Measurements from ENCODE around the gene SFMBT2. TPM values are rescaled to one million over a fixed set of nuclear protein-coding genes. Genes with fewer than 3 reads are reported as not detected.

SFMBT2 gene
- total RNA-seq, 4 donors from 2014 or later = 1.2 to 5.5 (median 3.2) TPM

DNA sequence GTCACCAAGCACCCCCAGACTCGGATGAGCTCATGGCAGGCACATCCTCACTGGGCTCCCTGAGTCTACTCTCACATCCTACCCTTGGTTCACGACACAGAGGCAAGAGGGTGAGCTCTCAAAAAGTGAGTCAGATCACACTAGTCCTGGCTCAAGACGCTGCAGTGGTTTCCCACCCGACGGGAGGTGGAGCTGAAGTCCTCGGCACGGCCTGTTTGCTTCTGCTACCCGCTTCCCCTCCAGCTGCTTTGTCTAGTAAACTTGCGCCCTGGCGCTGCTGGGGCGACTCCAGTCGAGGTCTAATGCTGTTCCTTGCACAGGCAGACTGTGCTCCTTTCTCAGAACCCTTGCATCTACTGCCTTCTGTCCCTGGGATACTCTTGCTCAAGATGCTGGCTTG, 13.5 kb upstream of the SFMBT2 start:
- DNase-seq (ENCODE audit: low spot score in 2 of 2) = no peak
- WGBS = 70% methylated on average over 12 of the region's 12 CpGs
- TF ChIP-seq EP300 (IDR thresholded peaks at IDR 0.05) (no peak), POLR2A (IDR thresholded peaks at IDR 0.05) (no peak), POLR2AphosphoS5 (IDR thresholded peaks at IDR 0.05) (no peak)
- TF ChIP-seq, protein P1, sequence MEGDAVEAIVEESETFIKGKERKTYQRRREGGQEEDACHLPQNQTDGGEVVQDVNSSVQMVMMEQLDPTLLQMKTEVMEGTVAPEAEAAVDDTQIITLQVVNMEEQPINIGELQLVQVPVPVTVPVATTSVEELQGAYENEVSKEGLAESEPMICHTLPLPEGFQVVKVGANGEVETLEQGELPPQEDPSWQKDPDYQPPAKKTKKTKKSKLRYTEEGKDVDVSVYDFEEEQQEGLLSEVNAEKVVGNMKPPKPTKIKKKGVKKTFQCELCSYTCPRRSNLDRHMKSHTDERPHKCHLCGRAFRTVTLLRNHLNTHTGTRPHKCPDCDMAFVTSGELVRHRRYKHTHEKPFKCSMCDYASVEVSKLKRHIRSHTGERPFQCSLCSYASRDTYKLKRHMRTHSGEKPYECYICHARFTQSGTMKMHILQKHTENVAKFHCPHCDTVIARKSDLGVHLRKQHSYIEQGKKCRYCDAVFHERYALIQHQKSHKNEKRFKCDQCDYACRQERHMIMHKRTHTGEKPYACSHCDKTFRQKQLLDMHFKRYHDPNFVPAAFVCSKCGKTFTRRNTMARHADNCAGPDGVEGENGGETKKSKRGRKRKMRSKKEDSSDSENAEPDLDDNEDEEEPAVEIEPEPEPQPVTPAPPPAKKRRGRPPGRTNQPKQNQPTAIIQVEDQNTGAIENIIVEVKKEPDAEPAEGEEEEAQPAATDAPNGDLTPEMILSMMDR (IDR thresholded peaks at IDR 0.05) = no peak
- H3K27me3 ChIP-seq = peaks cover 10% of the 10 kb centered on the region
- H3K36me3 ChIP-seq = no peaks in the 10 kb centered on the region
- no peaks in the 10 kb centered on the region for H3K9me3 ChIP-seq
- H3K27ac ChIP-seq = no peak overlapping the region
- H3K4me1 ChIP-seq = no peaks in the 10 kb centered on the region
- no peak overlapping the region for H3K4me3 ChIP-seq

DNA sequence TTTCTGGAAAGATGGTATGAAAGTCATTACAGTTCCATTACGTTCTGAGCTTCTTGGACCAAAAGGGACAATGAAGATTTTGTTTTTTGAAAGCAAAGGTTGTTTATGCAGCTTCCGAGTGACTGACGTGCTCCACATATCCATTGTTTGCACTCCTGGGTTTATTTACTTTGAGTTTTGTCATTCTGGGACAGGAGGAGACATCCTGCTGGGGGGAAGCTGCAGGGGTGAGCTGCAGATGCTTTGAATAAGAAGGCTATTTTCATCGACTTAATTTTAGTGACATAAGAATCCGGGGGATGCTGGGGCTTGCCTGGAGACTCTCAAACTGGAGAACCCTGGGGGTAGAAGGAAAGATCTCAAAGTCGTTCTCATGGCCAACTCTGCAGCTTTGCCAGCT, 12.7 kb upstream of the SFMBT2 start:
- no peak overlapping the region for H3K27ac ChIP-seq
- no peak for DNase-seq (ENCODE audit: low spot score in 2 of 2)
- peaks cover 13% of the 10 kb centered on the region for H3K27me3 ChIP-seq
- no peaks in the 10 kb centered on the region for H3K9me3 ChIP-seq
- no peaks in the 10 kb centered on the region for H3K4me1 ChIP-seq
- H3K4me3 ChIP-seq = no peak overlapping the region
- 28% methylated on average over 6 of the region's 6 CpGs for WGBS
- H3K36me3 ChIP-seq = no peaks in the 10 kb centered on the region
- TF ChIP-seq POLR2AphosphoS5 (IDR thresholded peaks at IDR 0.05) = no peak
- TF ChIP-seq POLR2A (IDR thresholded peaks at IDR 0.05) = no peak
- TF ChIP-seq, protein P1 (IDR thresholded peaks at IDR 0.05) = no peak
- no peak for TF ChIP-seq EP300 (IDR thresholded peaks at IDR 0.05)

DNA sequence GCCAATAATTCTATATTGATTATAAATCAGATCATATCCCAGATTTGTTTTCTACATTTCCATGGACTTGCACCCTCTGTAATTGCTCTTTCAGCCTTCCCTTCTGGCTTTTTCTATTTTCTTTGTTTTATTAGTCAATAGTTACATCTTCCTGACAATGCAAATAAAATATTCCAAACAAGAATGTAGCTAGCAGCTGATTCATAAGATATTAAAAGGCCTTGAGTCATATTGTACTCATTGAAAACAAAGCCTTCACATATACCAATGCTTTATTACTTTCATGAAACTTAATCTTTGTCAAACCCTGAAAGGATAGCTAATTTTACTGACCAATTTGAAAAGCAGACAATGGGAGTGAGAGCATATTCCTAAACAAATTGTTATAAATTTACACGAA, 10.7 kb upstream of the SFMBT2 start:
- Histone ChIP-seq H3K27me3 (peaks cover 18% of the 10 kb centered on the region), H3K4me3 (no peak overlapping the region), H3K36me3 (no peaks in the 10 kb centered on the region), H3K4me1 (no peaks in the 10 kb centered on the region), H3K9me3 (no peaks in the 10 kb centered on the region), H3K27ac (no peak overlapping the region)
- DNase-seq (ENCODE audit: low spot score in 2 of 2) = no peak
- 79% methylated on average over 1 of the region's 1 CpG for WGBS
- no peak for TF ChIP-seq EP300 (IDR thresholded peaks at IDR 0.05)
- TF ChIP-seq, protein P1 (IDR thresholded peaks at IDR 0.05) = no peak
- no peak for TF ChIP-seq POLR2AphosphoS5 (IDR thresholded peaks at IDR 0.05)
- no peak for TF ChIP-seq POLR2A (IDR thresholded peaks at IDR 0.05)

GRCh38 chr10:7419998-7420397, 9.2 kb upstream of the SFMBT2 start:
- H3K36me3 ChIP-seq = no peaks in the 10 kb centered on the region
- 84% methylated on average over 8 of the region's 8 CpGs for WGBS
- H3K27ac ChIP-seq = no peak overlapping the region
- DNase-seq (ENCODE audit: low spot score in 2 of 2) = no peak
- no peak for TF ChIP-seq EP300 (IDR thresholded peaks at IDR 0.05)
- TF ChIP-seq, protein P1 (IDR thresholded peaks at IDR 0.05) = no peak
- TF ChIP-seq POLR2AphosphoS5 (IDR thresholded peaks at IDR 0.05) = no peak
- no peak for TF ChIP-seq POLR2A (IDR thresholded peaks at IDR 0.05)
- H3K4me3 ChIP-seq = no peak overlapping the region
- H3K9me3 ChIP-seq = no peaks in the 10 kb centered on the region
- H3K4me1 ChIP-seq = no peaks in the 10 kb centered on the region
- H3K27me3 ChIP-seq = peaks cover 18% of the 10 kb centered on the region

- 21% methylated on average over 1 of the region's 1 CpG for WGBS
- Histone ChIP-seq H3K27ac (no peak overlapping the region), H3K4me3 (no peak overlapping the region), H3K27me3 (peaks cover 27% of the 10 kb centered on the region), H3K9me3 (no peaks in the 10 kb centered on the region), H3K4me1 (peaks cover 5% of the 10 kb centered on the region), H3K36me3 (no peaks in the 10 kb centered on the region)
- no peak for DNase-seq (ENCODE audit: low spot score in 2 of 2)
- TF ChIP-seq POLR2A (IDR thresholded peaks at IDR 0.05) (no peak), POLR2AphosphoS5 (IDR thresholded peaks at IDR 0.05) (no peak), EP300 (IDR thresholded peaks at IDR 0.05) (no peak)
- TF ChIP-seq, protein P1 (IDR thresholded peaks at IDR 0.05) = no peak
Observed at GRCh38 chr10:7417807-7418206, 7.0 kb upstream of the SFMBT2 start.

Data from suprapubic skin (tissue), 4 donors.